Muscle of leg (tissue), 11 donors: ENCODE measurements around the gene WRAP53. TPM values are rescaled to one million over a fixed set of nuclear protein-coding genes. Genes with fewer than 3 reads are reported as not detected.

Experiments used
- DNase-seq: peaks from one replicate; pipeline ENCODE4 v3.0.0; 2013
- H3K27ac ChIP-seq: one replicate; pipeline ENCODE4 v1.5.1; 2013; ENCODE audit warnings: mild to moderate bottlenecking, low read length, control low read depth
- H3K27me3 ChIP-seq: one replicate; pipeline ENCODE4 v1.6.1; 2013; ENCODE audit warnings: low read length; ENCODE audit not compliant: control insufficient read depth, insufficient read depth
- H3K36me3 ChIP-seq: one replicate; pipeline ENCODE4 v1.6.1; 2013; ENCODE audit warnings: low read length; ENCODE audit not compliant: control insufficient read depth, insufficient read depth
- H3K4me1 ChIP-seq: one replicate; pipeline ENCODE4 v1.6.1; 2013; ENCODE audit warnings: low read length; ENCODE audit not compliant: control insufficient read depth, insufficient read depth
- H3K4me3 ChIP-seq: one replicate; pipeline ENCODE4 v1.5.1; 2013; ENCODE audit warnings: low read length, control low read depth
- H3K9me3 ChIP-seq: replicated peaks from 2 replicates; pipeline ENCODE4 v1.6.1; 2013; ENCODE audit warnings: low read depth, low read length; ENCODE audit not compliant: control insufficient read depth
- WGBS: methylation state at CpG from one replicate; pipeline ENCODE4 v1.1.5; 2013; ENCODE audit warnings: missing lambda C conversion rate; ENCODE audit not compliant: insufficient coverage; 5-methylcytosine and 5-hydroxymethylcytosine counted together
- polyA plus RNA-seq, 8 donors: library from polyadenylated mRNA; unstranded; fragments of 120-200 nt; gene quantifications; one replicate each; pipeline versions ENCODE4 v1.2.1 to v1.2.3, GENCODE V29; 2013; ENCODE audit warnings: inconsistent platforms in 1 of 8, low replicate concordance in 1 of 8; ENCODE audit not compliant: insufficient read length in 8 of 8, insufficient read depth in 1 of 8
- total RNA-seq: library from RNA; stranded (reverse); fragments of 120-200 nt; gene quantifications from one replicate; pipeline ENCODE4 v1.2.4, GENCODE V29; 2013

WRAP53 gene
- total and polyA plus RNA-seq, 9 donors, result 5.9 to 10.0 (median 8.2) TPM

GRCh38 chr17:7651665-7652387, 36.5 kb upstream of the WRAP53 start:
- H3K4me3 ChIP-seq, result peak overlapping the region; percentile 72
- WGBS, result under 1% methylated on average over 37 of the region's 54 CpGs
- H3K9me3 ChIP-seq, result no peaks in the 10 kb centered on the region
- H3K27me3 ChIP-seq, result peaks cover 23% of the 10 kb centered on the region
- DNase-seq, result peak; percentile 84
- peaks cover 14% of the 10 kb centered on the region for H3K36me3 ChIP-seq
- H3K4me1 ChIP-seq, result peaks cover 20% of the 10 kb centered on the region
- peak overlapping the region; percentile 29 for H3K27ac ChIP-seq

GRCh38 chr17:7652388-7653356, 35.6 kb upstream of the WRAP53 start:
- peak overlapping the region; percentile 29 for H3K27ac ChIP-seq
- DNase-seq, result no peak
- H3K9me3 ChIP-seq, result no peaks in the 10 kb centered on the region
- H3K4me1 ChIP-seq, result peaks cover 28% of the 10 kb centered on the region
- 64% methylated on average over 7 of the region's 12 CpGs for WGBS
- peaks cover 14% of the 10 kb centered on the region for H3K36me3 ChIP-seq
- peaks cover 23% of the 10 kb centered on the region for H3K27me3 ChIP-seq
- peak overlapping the region; percentile 72 for H3K4me3 ChIP-seq

DNA sequence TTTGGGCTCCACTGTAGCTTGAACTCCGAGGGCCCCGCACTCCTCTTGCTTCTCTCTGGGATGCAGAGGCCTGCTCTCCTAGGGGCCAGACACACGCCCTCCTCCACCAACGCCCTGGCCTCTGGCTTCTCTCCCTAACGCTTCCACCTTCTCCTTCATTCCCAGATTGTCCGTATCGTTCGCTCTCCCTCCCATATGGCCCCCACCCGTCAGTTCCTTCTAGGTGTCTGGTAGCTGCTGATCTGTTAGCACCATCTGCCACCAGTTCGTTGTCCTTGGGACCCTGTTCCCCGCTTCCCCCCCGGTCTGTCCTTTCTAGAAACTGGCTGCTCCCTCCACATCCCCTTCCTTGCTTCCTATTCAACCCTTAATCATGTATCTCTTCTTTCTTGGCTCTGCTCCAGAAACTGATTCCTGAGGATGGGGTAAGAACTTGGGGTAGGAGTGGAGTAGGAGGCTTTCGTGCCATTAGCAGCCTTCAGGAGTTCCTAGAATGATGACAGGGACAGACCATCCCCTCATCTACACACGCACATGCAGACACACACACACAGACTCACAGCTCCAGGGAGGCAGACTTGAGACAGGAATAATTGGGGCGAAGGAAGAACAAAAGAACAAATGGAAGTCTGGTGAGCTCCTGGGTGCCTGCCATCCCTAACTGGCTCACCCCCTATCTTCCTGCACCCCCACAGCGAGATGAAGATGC, 33.3 kb upstream of the WRAP53 start:
- Histone ChIP-seq H3K4me3 (no peak overlapping the region), H3K4me1 (peaks cover 27% of the 10 kb centered on the region), H3K27me3 (peaks cover 21% of the 10 kb centered on the region), H3K36me3 (peaks cover 14% of the 10 kb centered on the region), H3K27ac (no peak overlapping the region), H3K9me3 (no peaks in the 10 kb centered on the region)
- 70% methylated on average over 10 of the region's 16 CpGs for WGBS
- DNase-seq, result no peak

DNA sequence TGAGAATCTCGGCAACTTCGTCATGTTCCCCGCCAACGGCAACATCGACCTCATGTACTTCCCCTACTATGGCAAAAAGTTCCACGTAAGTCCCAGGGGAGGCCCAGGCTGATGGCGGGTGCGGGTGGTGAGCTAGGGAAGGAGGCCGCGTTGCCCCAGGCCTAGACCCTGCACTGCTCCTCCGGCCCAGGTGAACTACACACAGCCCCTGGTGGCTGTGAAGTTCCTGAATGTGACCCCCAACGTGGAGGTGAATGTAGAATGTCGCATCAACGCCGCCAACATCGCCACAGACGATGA, 32.8 kb upstream of the WRAP53 start:
- Histone ChIP-seq H3K4me1 (peaks cover 22% of the 10 kb centered on the region), H3K9me3 (no peaks in the 10 kb centered on the region), H3K27ac (no peak overlapping the region), H3K36me3 (peaks cover 14% of the 10 kb centered on the region), H3K4me3 (no peak overlapping the region), H3K27me3 (peaks cover 16% of the 10 kb centered on the region)
- WGBS, result 90% methylated on average over 12 of the region's 17 CpGs
- DNase-seq, result no peak

DNA sequence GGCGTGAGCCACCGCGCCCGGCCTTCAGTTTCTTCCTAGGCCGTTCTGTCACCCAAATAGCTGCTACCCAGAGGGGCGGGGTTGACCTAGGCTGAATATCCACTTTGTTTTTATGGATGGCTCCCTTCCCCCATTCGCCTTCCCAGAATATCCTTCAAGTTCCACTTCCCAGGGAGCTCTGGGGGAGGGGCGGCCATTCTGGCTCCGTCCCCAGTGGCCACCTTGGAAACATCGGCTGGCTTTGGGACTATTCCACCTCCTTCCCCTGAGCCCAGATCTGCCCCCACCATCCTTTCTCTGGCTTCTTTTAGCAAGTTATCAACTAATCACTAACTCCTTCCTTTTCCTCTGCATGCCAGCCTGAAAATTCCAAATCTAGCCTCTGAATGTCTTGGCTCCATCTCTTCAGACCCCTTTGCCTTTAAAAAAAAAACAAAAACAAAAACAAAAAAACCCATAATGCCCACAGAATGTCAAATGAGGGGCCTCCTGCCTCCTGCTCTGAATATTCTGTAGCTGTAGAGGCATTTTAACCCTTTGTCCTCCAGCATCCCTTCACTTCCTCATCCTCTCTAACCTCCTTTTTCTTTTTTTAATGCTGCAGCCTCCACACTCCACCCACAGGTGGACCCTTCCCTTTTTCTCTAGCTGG, 31.2 kb upstream of the WRAP53 start:
- 22% methylated on average over 10 of the region's 10 CpGs for WGBS
- Histone ChIP-seq H3K27me3 (peaks cover 8% of the 10 kb centered on the region), H3K4me1 (peaks cover 13% of the 10 kb centered on the region), H3K4me3 (no peak overlapping the region), H3K27ac (peak overlapping the region; percentile 6), H3K36me3 (peaks cover 14% of the 10 kb centered on the region), H3K9me3 (no peaks in the 10 kb centered on the region)
- DNase-seq, result peak; percentile 61

DNA sequence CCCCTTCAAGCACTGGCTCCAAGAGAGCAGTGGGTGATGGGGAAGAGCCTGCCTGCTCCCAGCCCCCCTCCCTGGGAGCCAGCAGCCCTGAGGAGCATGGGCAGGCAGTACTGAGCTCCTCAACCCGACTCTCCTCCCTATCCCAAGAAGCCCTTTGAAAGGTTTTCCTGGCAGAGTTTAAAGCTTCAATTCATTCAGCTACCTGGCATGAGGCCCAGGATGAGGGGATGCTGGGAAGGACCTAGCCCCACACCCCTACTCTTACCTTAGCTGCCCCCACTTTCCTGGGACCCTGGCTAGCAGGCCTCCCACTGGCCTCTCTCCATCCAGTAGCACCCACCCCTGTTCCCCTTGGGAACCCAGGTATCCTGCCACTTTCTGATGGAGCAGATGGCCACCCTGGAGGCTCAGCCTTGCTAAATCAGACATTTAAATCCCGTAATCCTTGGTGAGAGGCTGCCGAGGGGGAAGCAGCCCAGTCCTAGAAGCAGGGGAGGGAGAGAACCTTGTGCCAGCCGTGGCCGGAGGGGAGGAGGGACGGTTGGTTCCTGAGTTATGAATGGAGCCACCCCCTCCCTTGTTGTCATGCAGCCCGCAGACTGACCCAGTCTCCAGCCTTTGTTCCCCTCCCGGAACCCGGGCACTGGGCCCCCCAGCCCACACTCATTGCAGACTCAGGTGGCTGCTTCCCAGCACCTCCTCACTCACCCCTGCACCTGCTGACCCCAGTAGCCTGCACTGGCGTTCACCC, 20.4 kb upstream of the WRAP53 start:
- 27% methylated on average over 3 of the region's 10 CpGs for WGBS
- Histone ChIP-seq H3K27me3 (no peaks in the 10 kb centered on the region), H3K36me3 (peaks cover 56% of the 10 kb centered on the region), H3K9me3 (no peaks in the 10 kb centered on the region), H3K4me3 (no peak overlapping the region), H3K27ac (no peak overlapping the region), H3K4me1 (no peaks in the 10 kb centered on the region)
- DNase-seq, result no peak

DNA sequence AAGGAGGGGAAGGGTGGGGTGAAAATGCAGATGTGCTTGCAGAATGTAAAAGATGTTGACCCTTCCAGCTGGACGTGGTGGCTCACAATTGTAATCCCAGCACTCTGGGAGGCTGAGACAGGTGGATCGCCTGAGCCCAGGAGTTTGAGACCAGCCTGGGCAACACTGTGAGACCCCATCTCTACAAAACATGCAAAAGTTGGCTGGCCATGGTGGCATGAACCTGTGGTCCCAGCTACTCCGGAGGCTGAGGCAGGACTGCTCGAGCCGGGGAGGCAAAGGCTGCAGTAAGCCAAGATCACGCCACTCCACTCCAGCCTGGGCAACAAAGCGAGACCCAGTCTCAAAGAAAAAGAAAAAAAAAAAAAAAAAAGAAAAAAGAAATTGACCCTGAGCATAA, 19.8 kb upstream of the WRAP53 start:
- Histone ChIP-seq H3K27ac (no peak overlapping the region), H3K27me3 (no peaks in the 10 kb centered on the region), H3K4me1 (no peaks in the 10 kb centered on the region), H3K9me3 (peaks cover 4% of the 10 kb centered on the region), H3K4me3 (no peak overlapping the region), H3K36me3 (peaks cover 62% of the 10 kb centered on the region)
- DNase-seq, result no peak
- WGBS, result 43% methylated on average over 1 of the region's 7 CpGs

GRCh38 chr17:7673239-7673638, 15.0 kb upstream of the WRAP53 start:
- Histone ChIP-seq H3K27me3 (no peaks in the 10 kb centered on the region), H3K4me1 (no peaks in the 10 kb centered on the region), H3K4me3 (no peak overlapping the region), H3K36me3 (peaks cover 74% of the 10 kb centered on the region), H3K27ac (no peak overlapping the region), H3K9me3 (peaks cover 9% of the 10 kb centered on the region)
- 91% methylated on average over 1 of the region's 2 CpGs for whole genome bisulfite sequencing
- no peak for DNase-seq

- DNase-seq, result no peak
- H3K27ac ChIP-seq, result no peak overlapping the region
- peaks cover 57% of the 10 kb centered on the region for H3K36me3 ChIP-seq
- H3K9me3 ChIP-seq, result peaks cover 9% of the 10 kb centered on the region
- no peak overlapping the region for H3K4me3 ChIP-seq
- H3K27me3 ChIP-seq, result no peaks in the 10 kb centered on the region
- H3K4me1 ChIP-seq, result no peaks in the 10 kb centered on the region
- WGBS, result 96% methylated on average over 12 of the region's 14 CpGs
Observed at GRCh38 chr17:7674934-7675333, 13.3 kb upstream of the WRAP53 start.
